HCT116 (cell line): ENCODE measurements around the gene HMCN2. TPM values are rescaled to one million over a fixed set of nuclear protein-coding genes. Genes with fewer than 3 reads are reported as not detected.

Experiments
- ATAC-seq: fragments of 200-7000 bp; cut with Tn5 transposase; 2 replicates; pipeline ENCODE4 v1.9.1; 2020; ENCODE audit warnings: mild to moderate bottlenecking, moderate library complexity
- BruUV-seq: library from RNA; stranded (reverse); fragments of 400-500 nt; replicated peaks from 2 replicates; lab custom pipeline; 2021; lab: Mats Ljungman, UMichigan
- CTCF ChIA-PET: fragments of 300-600 bp; sonication (Branson Sonifier 250); formaldehyde crosslinking; loops from one replicate; lab custom pipeline; 2021; ENCODE audit warnings: antibody characterized with exemption; lab: Charles Lee
- POLR2A ChIA-PET: fragments of 300-600, 350-600 bp; sonication (Branson Sonifier 250); formaldehyde crosslinking; loops from one replicate; lab custom pipeline; 2021; ENCODE audit warnings: antibody characterized with exemption; lab: Charles Lee
- RAD21 ChIA-PET, 2 experiments: fragments of 300-600 bp; sonication (Branson Sonifier 250); formaldehyde crosslinking; loops; one replicate each; lab custom pipeline; 2023; ENCODE audit warnings: low total read pairs in 2 of 2; ENCODE audit not compliant: uncharacterized antibody in 2 of 2, unreplicated experiment in 2 of 2, low non-redundant PET in 1 of 2; lab: Charles Lee
- DNase-seq: peaks from one replicate; pipeline ENCODE4 v3.0.0-alpha.2; 2010; ENCODE audit warnings: low read depth, low spot score
- H2AFZ ChIP-seq: fragments of 200-600 bp; shearing (Covaris generic), sonication (generic); 2 replicates; pipeline ENCODE4 v1.6.1; 2017; ENCODE audit warnings: low read depth, mixed run types, mixed read lengths, antibody characterized with exemption, low read length; ENCODE audit not compliant: poor library complexity, severe bottlenecking
- H3K27ac ChIP-seq: 2 replicates; pipeline ENCODE4 v1.5.1; 2012; ENCODE audit warnings: low read depth, low read length
- H3K27me3 ChIP-seq: fragments of 200-600 bp; sonication (generic); 2 replicates; pipeline ENCODE4 v1.6.1; 2016; ENCODE audit warnings: mixed run types, low read length, mixed read lengths; ENCODE audit not compliant: insufficient read depth
- H3K36me3 ChIP-seq, 2 experiments: fragments of 200-500 bp in 1 of 2; fragments of 200-600 bp in 1 of 2; sonication (Bioruptor generic) in 1 of 2; sonication (generic) in 1 of 2; 2 replicates each; pipeline versions ENCODE4 v1.5.1 to v1.6.1; 2014 to 2016; ENCODE audit warnings: low read length in 2 of 2, inconsistent platforms in 1 of 2, mixed read lengths in 1 of 2, mixed run types in 1 of 2; ENCODE audit not compliant: insufficient read depth in 2 of 2, control insufficient read depth in 1 of 2
- H3K4me1 ChIP-seq, 2 experiments: fragments of 200-600 bp in 1 of 2; sonication (generic) in 1 of 2; 2 replicates each; pipeline versions ENCODE4 v1.5.1 to v1.6.1; 2012 to 2017; ENCODE audit warnings: low read length in 2 of 2, inconsistent platforms in 1 of 2, mild to moderate bottlenecking in 1 of 2, mixed read lengths in 1 of 2, mixed run types in 1 of 2, moderate library complexity in 1 of 2; ENCODE audit not compliant: insufficient read depth in 2 of 2, control insufficient read depth in 1 of 2
- H3K4me2 ChIP-seq: fragments of 200-600 bp; sonication (generic); 2 replicates; pipeline ENCODE4 v1.6.1; 2017; ENCODE audit warnings: mixed run types, low read length, mixed read lengths
- H3K4me3 ChIP-seq, 2 experiments: fragments of 200-600 bp in 1 of 2; sonication (generic) in 1 of 2; replicated peaks in 1 of 2; 2 replicates each; pipeline ENCODE4 v1.5.1; 2011 to 2016; ENCODE audit warnings: low read length in 2 of 2, control low read depth in 1 of 2, low read depth in 1 of 2, mild to moderate bottlenecking in 1 of 2, mixed read lengths in 1 of 2, mixed run types in 1 of 2
- H3K79me2 ChIP-seq: fragments of 200-600 bp; sonication (generic); 2 replicates; pipeline ENCODE4 v1.6.1; 2017; ENCODE audit warnings: mild to moderate bottlenecking, mixed run types, low read length, moderate library complexity, mixed read lengths; ENCODE audit not compliant: insufficient read depth
- H3K9ac ChIP-seq: fragments of 200-600 bp; sonication (generic); 2 replicates; pipeline ENCODE4 v1.6.1; 2016; ENCODE audit warnings: low read length, mixed read lengths
- H3K9me2 ChIP-seq: fragments of 200-600 bp; sonication (generic), shearing (Covaris generic); 2 replicates; pipeline ENCODE4 v1.6.1; 2017; ENCODE audit warnings: mixed run types, mild to moderate bottlenecking, moderate library complexity; ENCODE audit not compliant: insufficient read depth
- H3K9me3 ChIP-seq, 2 experiments: fragments of 200-500 bp in 1 of 2; fragments of 200-600 bp in 1 of 2; sonication (Bioruptor generic) in 1 of 2; sonication (generic) in 1 of 2; 2 replicates each; pipeline ENCODE4 v1.6.1; 2014 to 2017; ENCODE audit warnings: low read length in 2 of 2, mixed read lengths in 2 of 2, inconsistent platforms in 1 of 2, low read depth in 1 of 2, mild to moderate bottlenecking in 1 of 2, mixed run types in 1 of 2, moderate library complexity in 1 of 2; ENCODE audit not compliant: control insufficient read depth in 1 of 2, insufficient read depth in 1 of 2
- H4K20me1 ChIP-seq: fragments of 200-600 bp; sonication (generic), shearing (Covaris generic); 2 replicates; pipeline ENCODE4 v1.6.1; 2017; ENCODE audit warnings: mixed run types, mild to moderate bottlenecking, moderate library complexity; ENCODE audit not compliant: insufficient read depth
- CBX3 ChIP-seq: IDR thresholded peaks from 2 replicates; pipeline ENCODE4 v1.6.1; 2012; ENCODE audit warnings: low read depth
- EGR1 ChIP-seq: IDR thresholded peaks from 2 replicates; pipeline ENCODE4 v1.6.1; 2012; ENCODE audit warnings: low read depth
- EZH2 ChIP-seq: fragments of 200-600 bp; sonication (generic); IDR thresholded peaks from 2 replicates; pipeline ENCODE4 v1.6.1; 2017; ENCODE audit warnings: antibody characterized with exemption, mixed run types
- FOSL1 ChIP-seq: IDR thresholded peaks from 2 replicates; pipeline ENCODE4 v1.6.1; 2012; ENCODE audit warnings: low read depth
- JUND ChIP-seq: IDR thresholded peaks from 2 replicates; pipeline ENCODE4 v1.6.1; 2012
- POLR2A ChIP-seq: IDR thresholded peaks from 2 replicates; pipeline ENCODE4 v1.7.0; 2011; ENCODE audit warnings: borderline replicate concordance; ENCODE audit not compliant: insufficient read depth, insufficient read length; ENCODE audit errors: extremely low read depth
- POLR2AphosphoS5 ChIP-seq: IDR thresholded peaks from 2 replicates; pipeline ENCODE4 v1.6.1; 2011; ENCODE audit warnings: mild to moderate bottlenecking, low read depth, low read length, moderate library complexity
- RAD21 ChIP-seq: IDR thresholded peaks from 2 replicates; pipeline ENCODE4 v1.6.1; 2012; ENCODE audit warnings: low read depth, mild to moderate bottlenecking
- SP1 ChIP-seq: IDR thresholded peaks from 2 replicates; pipeline ENCODE4 v1.6.1; 2012; ENCODE audit warnings: low read depth
- ZFX ChIP-seq: fragments of 450-650 bp; IDR thresholded peaks from 2 replicates; pipeline ENCODE4 v1.6.1; 2017
- intact Hi-C: fragments of 100-400 bp; cut with micrococcal nuclease; formaldehyde crosslinking; loops from 2 replicates; pipeline ENCODE4 v1.10.0; 2022
- total RNA-seq: library from RNA; stranded (reverse); gene quantifications from one replicate; pipeline ENCODE4 v1.2.1, GENCODE V29; 2021; ENCODE audit not compliant: unreplicated experiment
- TF ChIP-seq, protein P1 (sequence below), 3 experiments: fragments of 200-600 bp in 1 of 3; sonication (generic) in 1 of 3; IDR thresholded peaks in 2 of 3; conservative IDR thresholded peaks in 1 of 3; 2 replicates each; pipeline ENCODE4 v1.5.1; 2012 to 2017; ENCODE audit warnings: low read depth in 2 of 3, low read length in 2 of 3, antibody characterized with exemption in 1 of 3, borderline replicate concordance in 1 of 3, control low read depth in 1 of 3, mild to moderate bottlenecking in 1 of 3, mixed read lengths in 1 of 3, mixed run types in 1 of 3, moderate library complexity in 1 of 3; ENCODE audit not compliant: insufficient read depth in 1 of 3

Gene HMCN2
- total RNA-seq, 1 experiment from 2014 or later, result 0.22 TPM

DNA sequence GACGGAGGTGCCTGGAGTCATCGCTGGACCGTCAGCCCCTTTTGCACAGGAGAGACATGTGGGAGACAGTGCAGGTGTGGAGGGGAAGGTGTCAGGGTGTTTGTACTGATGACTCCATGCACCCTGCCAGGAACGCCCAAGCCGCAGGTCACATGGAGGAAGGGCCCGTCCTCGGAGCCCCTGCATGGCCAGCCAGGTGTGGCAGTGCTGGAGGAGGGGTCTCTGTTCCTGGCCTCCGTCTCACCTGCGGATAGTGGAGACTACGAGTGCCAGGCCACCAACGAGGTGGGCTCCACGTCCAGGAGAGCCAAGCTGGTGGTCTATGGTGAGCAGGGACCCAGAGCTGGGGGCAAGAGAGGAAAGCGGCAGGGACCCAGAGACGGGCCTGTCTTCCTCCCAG lies 81.5 kb downstream of the HMCN2 start:
- ChIA-PET CTCF (interaction anchor here (1.1 kb wide), 1 partner anchor 20 kb away, joined by 3 read pairs; no protein-coding TSS in a partner anchor), POLR2A (no interaction called here)
- no peaks in the 10 kb centered on the region for H3K9me3 ChIP-seq
- no peak for ATAC-seq
- H4K20me1 ChIP-seq, result no peaks in the 10 kb centered on the region
- no peaks in the 10 kb centered on the region for H3K27me3 ChIP-seq
- TF ChIP-seq SP1 (no peak), JUND (no peak), EGR1 (no peak), POLR2AphosphoS5 (no peak), EZH2 (no peak), ZFX (no peak), FOSL1 (no peak), RAD21 (no peak), POLR2A (no peak), CBX3 (no peak)
- TF ChIP-seq, protein P1, sequence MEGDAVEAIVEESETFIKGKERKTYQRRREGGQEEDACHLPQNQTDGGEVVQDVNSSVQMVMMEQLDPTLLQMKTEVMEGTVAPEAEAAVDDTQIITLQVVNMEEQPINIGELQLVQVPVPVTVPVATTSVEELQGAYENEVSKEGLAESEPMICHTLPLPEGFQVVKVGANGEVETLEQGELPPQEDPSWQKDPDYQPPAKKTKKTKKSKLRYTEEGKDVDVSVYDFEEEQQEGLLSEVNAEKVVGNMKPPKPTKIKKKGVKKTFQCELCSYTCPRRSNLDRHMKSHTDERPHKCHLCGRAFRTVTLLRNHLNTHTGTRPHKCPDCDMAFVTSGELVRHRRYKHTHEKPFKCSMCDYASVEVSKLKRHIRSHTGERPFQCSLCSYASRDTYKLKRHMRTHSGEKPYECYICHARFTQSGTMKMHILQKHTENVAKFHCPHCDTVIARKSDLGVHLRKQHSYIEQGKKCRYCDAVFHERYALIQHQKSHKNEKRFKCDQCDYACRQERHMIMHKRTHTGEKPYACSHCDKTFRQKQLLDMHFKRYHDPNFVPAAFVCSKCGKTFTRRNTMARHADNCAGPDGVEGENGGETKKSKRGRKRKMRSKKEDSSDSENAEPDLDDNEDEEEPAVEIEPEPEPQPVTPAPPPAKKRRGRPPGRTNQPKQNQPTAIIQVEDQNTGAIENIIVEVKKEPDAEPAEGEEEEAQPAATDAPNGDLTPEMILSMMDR (IDR thresholded peaks at IDR 0.05 in 2 of 3, conservative IDR thresholded peaks at IDR 0.05 in 1 of 3; ENCODE audit: borderline replicate concordance in 1 of 3, insufficient read depth in 1 of 3, low read depth in 2 of 3, low read length in 2 of 3), result no peak
- TF ChIP-seq, all 23 proteins: peak for 0
- Histone ChIP-seq H2AFZ (no peak overlapping the region), H3K27ac (no peak overlapping the region), H3K9ac (no peak overlapping the region), H3K36me3 (no peaks in the 10 kb centered on the region), H3K4me3 (no peak overlapping the region), H3K4me2 (no peak overlapping the region), H3K4me1 (no peaks in the 10 kb centered on the region; a peak in 1 of 4 replicates), H3K79me2 (no peaks in the 10 kb centered on the region), H3K9me2 (no peaks in the 10 kb centered on the region)
- RAD21 ChIA-PET, result no interaction called here
- DNase-seq, result no peak
- intact Hi-C loops, result no loop called here
- no TSS peak for BruUV-seq
